Hepatocyte (in vitro differentiated cells): ENCODE measurements around the gene ANKRD11.

Source experiments
- CTCF ChIP-seq: fragments of 200-600 bp; sonication (generic); IDR thresholded peaks from 2 replicates; pipeline ENCODE4 v1.5.1; 2016; ENCODE audit warnings: antibody characterized with exemption, mild to moderate bottlenecking; ENCODE audit not compliant: poor library complexity
- EZH2 ChIP-seq: fragments of 200-600 bp; sonication (generic); IDR thresholded peaks from 2 replicates; pipeline ENCODE4 v1.6.1; 2016; ENCODE audit warnings: antibody characterized with exemption, mild to moderate bottlenecking, borderline replicate concordance

- TF ChIP-seq EZH2: no peak
- no peak for TF ChIP-seq CTCF
Observed at GRCh38 chr16:89385712-89386111, 104.6 kb downstream of the ANKRD11 start.
